Chondrocyte (in vitro differentiated cells): ENCODE data around the gene TRIM22. TPM values are rescaled to one million over a fixed set of nuclear protein-coding genes. Genes with fewer than 3 reads are reported as not detected.
"Not testable (repeated sequence)": the region's sequence is repeated elsewhere in the genome, so short reads cannot be mapped to it uniquely, and the experiment has no call there.

ENCODE experiments used
- DNase-seq: peaks from one replicate; pipeline ENCODE4 v3.0.0; 2021; ENCODE audit warnings: mixed read lengths, low spot score
- H3K27ac Mint-ChIP-seq: one replicate; pipeline ENCODE4 v1.8.0; 2021; ENCODE audit warnings: mild to moderate bottlenecking, moderate library complexity, mixed read lengths; ENCODE audit not compliant: unreplicated experiment
- H3K27me3 Mint-ChIP-seq: 2 replicates; pipeline ENCODE4 v1.8.0; 2021; ENCODE audit warnings: low read depth, mixed read lengths
- H3K36me3 Mint-ChIP-seq: 2 replicates; pipeline ENCODE4 v1.8.0; 2021; ENCODE audit warnings: low read depth, mixed read lengths
- H3K4me1 Mint-ChIP-seq: 2 replicates; pipeline ENCODE4 v1.8.0; 2021; ENCODE audit warnings: low read depth, mild to moderate bottlenecking, mixed read lengths
- H3K4me3 Mint-ChIP-seq: one replicate; pipeline ENCODE4 v1.8.0; 2021; ENCODE audit warnings: mild to moderate bottlenecking, moderate library complexity, mixed read lengths; ENCODE audit not compliant: unreplicated experiment
- H3K9me3 Mint-ChIP-seq: 2 replicates; pipeline ENCODE4 v1.8.0; 2021; ENCODE audit warnings: low read depth, mixed read lengths
- long read RNA-seq: library from polyadenylated mRNA; stranded (forward); transcript quantifications from one replicate; pipeline ENCODE4 v2.0.0, GENCODE V29; 2021
- total RNA-seq: library from RNA; stranded (reverse); gene quantifications from 3 replicates; pipeline ENCODE4 v1.2.1, GENCODE V29; 2021
- TF ChIP-seq, protein P1 (sequence below): fragments of 200-600 bp; sonication (generic); IDR thresholded peaks from 2 replicates; pipeline ENCODE4 v1.5.0; 2021; ENCODE audit warnings: antibody characterized with exemption, mild to moderate bottlenecking, moderate library complexity

Gene TRIM22, protein sequence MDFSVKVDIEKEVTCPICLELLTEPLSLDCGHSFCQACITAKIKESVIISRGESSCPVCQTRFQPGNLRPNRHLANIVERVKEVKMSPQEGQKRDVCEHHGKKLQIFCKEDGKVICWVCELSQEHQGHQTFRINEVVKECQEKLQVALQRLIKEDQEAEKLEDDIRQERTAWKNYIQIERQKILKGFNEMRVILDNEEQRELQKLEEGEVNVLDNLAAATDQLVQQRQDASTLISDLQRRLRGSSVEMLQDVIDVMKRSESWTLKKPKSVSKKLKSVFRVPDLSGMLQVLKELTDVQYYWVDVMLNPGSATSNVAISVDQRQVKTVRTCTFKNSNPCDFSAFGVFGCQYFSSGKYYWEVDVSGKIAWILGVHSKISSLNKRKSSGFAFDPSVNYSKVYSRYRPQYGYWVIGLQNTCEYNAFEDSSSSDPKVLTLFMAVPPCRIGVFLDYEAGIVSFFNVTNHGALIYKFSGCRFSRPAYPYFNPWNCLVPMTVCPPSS
- 85.9 to 108 TPM (median 94.7 TPM) in 3 replicates for total RNA-seq
- long read RNA-seq, transcript TRIM22-208 (7 exons, 1,002 nt) = minor isoform, 8 of 76 reads
- long read RNA-seq, transcript TRIM22-201 (8 exons, 2,989 nt) = major isoform, 42 of 76 reads
- long read RNA-seq, partial matches to known transcripts = 5 of 76 reads
- long read RNA-seq, other reads (novel, unspliced or antisense) = 21 of 76 reads

DNA sequence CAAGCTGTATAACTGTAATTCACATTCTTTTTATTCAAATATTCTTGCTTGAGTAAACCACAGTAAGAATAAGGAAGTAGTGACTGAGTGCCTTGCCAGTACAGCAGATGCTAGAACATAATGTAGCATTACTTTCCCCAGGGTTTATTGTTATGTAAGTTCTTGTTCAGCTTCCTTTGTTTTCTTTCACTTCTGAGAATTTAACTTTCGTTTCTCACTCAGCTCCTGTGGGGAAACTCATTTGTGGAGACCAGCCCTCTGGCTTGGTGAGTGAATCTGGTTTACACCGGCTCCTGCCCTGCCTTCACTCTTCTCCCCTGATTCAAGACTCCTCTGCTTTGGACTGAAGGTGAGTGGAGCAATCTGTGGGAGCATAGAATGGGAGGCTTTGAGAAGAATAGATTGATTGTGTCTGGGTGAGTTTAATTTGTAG lies at the start of gene TRIM22:
Gene TRIM22 (plus strand): TSS at position 240 of the 433 bp plus-strand sequence. CDS start 6,443 bp downstream, outside the sequence.
- Mint-ChIP-seq H3K27me3 (no peaks in the 10 kb centered on the region), H3K36me3 (peaks cover 3% of the 10 kb centered on the region), H3K4me3 (peak within 1 kb of the TSS; percentile 83), H3K4me1 (peaks cover 57% of the 10 kb centered on the region), H3K27ac (peak within 1 kb of the TSS; percentile 97), H3K9me3 (no peaks in the 10 kb centered on the region)
- DNase-seq = no peak
- TF ChIP-seq, protein P1, sequence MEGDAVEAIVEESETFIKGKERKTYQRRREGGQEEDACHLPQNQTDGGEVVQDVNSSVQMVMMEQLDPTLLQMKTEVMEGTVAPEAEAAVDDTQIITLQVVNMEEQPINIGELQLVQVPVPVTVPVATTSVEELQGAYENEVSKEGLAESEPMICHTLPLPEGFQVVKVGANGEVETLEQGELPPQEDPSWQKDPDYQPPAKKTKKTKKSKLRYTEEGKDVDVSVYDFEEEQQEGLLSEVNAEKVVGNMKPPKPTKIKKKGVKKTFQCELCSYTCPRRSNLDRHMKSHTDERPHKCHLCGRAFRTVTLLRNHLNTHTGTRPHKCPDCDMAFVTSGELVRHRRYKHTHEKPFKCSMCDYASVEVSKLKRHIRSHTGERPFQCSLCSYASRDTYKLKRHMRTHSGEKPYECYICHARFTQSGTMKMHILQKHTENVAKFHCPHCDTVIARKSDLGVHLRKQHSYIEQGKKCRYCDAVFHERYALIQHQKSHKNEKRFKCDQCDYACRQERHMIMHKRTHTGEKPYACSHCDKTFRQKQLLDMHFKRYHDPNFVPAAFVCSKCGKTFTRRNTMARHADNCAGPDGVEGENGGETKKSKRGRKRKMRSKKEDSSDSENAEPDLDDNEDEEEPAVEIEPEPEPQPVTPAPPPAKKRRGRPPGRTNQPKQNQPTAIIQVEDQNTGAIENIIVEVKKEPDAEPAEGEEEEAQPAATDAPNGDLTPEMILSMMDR = no peak

DNA sequence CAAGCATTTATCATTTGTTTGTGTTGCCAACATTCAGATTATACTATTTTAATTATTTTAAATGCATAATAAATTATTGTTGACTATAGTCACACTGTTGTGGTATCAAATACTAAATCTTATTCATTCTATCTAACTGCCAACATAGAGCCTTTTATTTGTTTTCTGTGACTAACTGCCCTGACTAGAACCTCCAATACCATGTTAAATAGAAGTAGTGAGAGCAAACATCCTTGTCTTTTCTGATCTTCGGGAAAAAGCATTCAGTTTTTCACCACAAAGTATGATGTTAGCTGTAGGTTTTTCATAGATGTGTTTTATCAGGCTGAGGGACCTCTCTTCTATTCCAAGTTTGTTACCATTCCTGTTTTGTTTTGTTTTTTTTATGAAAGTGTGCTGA lies 49.6 kb upstream of the TRIM22 start:
- TF ChIP-seq, protein P1 = no peak
- DNase-seq = no peak
- H3K9me3 Mint-ChIP-seq = peaks cover 4% of the 10 kb centered on the region
- H3K4me3 Mint-ChIP-seq = no peak overlapping the region
- no peaks in the 10 kb centered on the region for H3K27me3 Mint-ChIP-seq
- H3K4me1 Mint-ChIP-seq = no peaks in the 10 kb centered on the region
- peaks cover 7% of the 10 kb centered on the region for H3K36me3 Mint-ChIP-seq
- H3K27ac Mint-ChIP-seq = no peak overlapping the region

DNA sequence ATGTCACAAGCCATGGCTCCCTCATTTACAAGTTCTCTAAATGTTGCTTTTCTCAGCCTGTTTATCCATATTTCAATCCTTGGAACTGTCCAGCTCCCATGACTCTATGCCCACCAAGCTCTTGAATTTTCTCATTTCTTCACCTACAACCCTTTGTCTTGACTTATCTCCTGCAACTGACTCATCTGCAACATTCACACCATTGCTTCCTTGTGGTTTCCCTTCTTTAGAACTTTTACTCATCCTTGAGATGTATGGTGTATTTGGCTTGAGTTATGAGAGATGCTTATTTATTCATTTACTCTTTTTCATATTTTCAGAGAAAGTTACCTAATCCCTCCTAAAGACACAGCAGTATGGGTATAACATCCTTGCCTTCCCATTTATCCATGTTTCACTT lies 46.0 kb upstream of the TRIM22 start:
- Mint-ChIP-seq H3K4me1 (no peaks in the 10 kb centered on the region), H3K9me3 (peaks cover 4% of the 10 kb centered on the region), H3K27ac (no peak overlapping the region), H3K36me3 (peaks cover 7% of the 10 kb centered on the region), H3K27me3 (no peaks in the 10 kb centered on the region), H3K4me3 (no peak overlapping the region)
- TF ChIP-seq, protein P1 = no peak
- no peak for DNase-seq

DNA sequence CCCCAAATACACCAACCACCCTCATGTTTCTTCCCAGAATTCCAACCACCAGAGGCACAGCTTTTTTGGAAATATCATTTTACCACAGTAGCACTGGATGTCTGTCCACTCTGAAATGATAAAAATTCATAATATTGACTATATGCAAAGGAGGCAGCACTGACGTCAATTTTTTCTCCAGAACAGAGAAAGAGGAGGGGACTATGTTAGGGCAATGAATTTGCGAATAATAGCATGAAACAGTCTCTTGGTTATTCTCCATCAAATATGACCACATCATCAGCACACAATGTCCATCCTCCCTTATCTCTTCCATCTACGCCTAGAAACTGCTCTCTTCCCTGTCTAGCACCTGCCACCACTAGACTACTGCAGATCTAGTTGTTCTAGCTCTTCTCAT lies 43.5 kb upstream of the TRIM22 start:
- TF ChIP-seq, protein P1 = no peak
- Mint-ChIP-seq H3K27me3 (no peaks in the 10 kb centered on the region), H3K27ac (no peak overlapping the region), H3K4me1 (no peaks in the 10 kb centered on the region), H3K36me3 (peaks cover 4% of the 10 kb centered on the region), H3K9me3 (peaks cover 9% of the 10 kb centered on the region), H3K4me3 (no peak overlapping the region)
- no peak for DNase-seq

DNA sequence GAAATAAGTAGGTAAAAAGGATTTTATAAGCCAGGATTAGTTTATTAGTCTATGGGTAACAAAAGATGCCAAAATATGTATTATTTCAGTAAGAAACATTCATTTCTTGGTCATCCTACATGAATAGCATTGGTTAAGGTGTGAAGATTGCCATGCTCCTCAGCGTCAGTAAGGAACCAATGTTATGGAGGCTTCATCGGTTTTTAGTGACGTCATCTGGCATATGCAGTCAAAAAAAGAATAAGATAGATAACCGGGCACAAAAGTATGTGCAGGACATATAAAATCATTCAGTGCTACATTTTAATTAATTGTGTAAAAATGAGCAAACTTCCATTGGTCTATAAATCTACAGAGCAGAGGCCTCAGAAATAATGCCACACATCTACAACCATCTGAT lies 34.1 kb upstream of the TRIM22 start:
- Mint-ChIP-seq H3K27me3 (no peaks in the 10 kb centered on the region), H3K27ac (no peak overlapping the region), H3K4me1 (no peaks in the 10 kb centered on the region), H3K4me3 (no peak overlapping the region), H3K36me3 (peaks cover 16% of the 10 kb centered on the region), H3K9me3 (peaks cover 32% of the 10 kb centered on the region)
- no peak for DNase-seq
- TF ChIP-seq, protein P1 = no peak

DNA sequence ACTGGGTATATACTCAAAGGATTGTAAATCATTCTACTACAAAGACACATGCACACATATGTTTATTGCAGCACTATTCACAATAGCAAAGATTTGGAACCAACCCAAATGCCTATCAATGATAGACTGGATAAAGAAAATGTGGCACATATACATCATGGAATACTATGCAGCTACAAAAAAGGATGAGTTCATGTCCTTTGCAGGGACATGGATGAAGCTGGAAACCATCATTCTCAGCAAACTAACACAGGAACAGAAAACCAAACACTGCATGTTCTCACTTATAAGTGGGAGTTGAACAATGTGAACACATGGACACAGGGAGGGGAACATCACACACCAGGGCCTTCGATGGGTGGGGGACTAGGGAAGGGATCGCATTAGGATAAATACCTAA lies 32.6 kb upstream of the TRIM22 start:
- not testable (repeated sequence) for DNase-seq, H3K27ac Mint-ChIP-seq, H3K4me1 Mint-ChIP-seq, H3K27me3 Mint-ChIP-seq, H3K4me3 Mint-ChIP-seq
- peaks cover 19% of the 10 kb centered on the region for H3K36me3 Mint-ChIP-seq
- H3K9me3 Mint-ChIP-seq = peaks cover 28% of the 10 kb centered on the region
